SK-N-SH (cell line): ENCODE results near the gene SDR39U1.

Experiments used
- CHD2 ChIP-seq: fragments of 150-350 bp; IDR thresholded peaks from 2 replicates; pipeline ENCODE4 v1.6.1; 2018; ENCODE audit warnings: low read length; ENCODE audit not compliant: partially characterized antibody
- CTCF ChIP-seq: fragments of 200-600 bp; sonication (generic); IDR thresholded peaks from 2 replicates; pipeline ENCODE4 v1.6.1; 2017; ENCODE audit warnings: antibody characterized with exemption, mild to moderate bottlenecking, moderate library complexity
- EZH2phosphoT487 ChIP-seq: fragments of 200-600 bp; sonication (generic); IDR thresholded peaks from 2 replicates; pipeline ENCODE4 v1.6.1; 2017; ENCODE audit warnings: low read depth, mixed run types, mild to moderate bottlenecking, antibody characterized with exemption, moderate library complexity, borderline replicate concordance
- FOXJ3 ChIP-seq: sonication (generic); formaldehyde crosslinking; IDR thresholded peaks from 2 replicates; pipeline ENCODE4 v1.5.1; 2020; ENCODE audit warnings: mild to moderate bottlenecking, missing genetic modification reagents
- GABPA ChIP-seq: IDR thresholded peaks from 2 replicates; pipeline ENCODE4 v1.4.0; 2012; ENCODE audit warnings: low read depth, mild to moderate bottlenecking
- MAX ChIP-seq: IDR thresholded peaks from 2 replicates; pipeline ENCODE4 v1.4.0; 2012; ENCODE audit warnings: low read depth
- POLR2AphosphoS5 ChIP-seq: IDR thresholded peaks from 2 replicates; pipeline ENCODE4 v1.6.1; 2012; ENCODE audit warnings: low read depth, low read length
- REST ChIP-seq: IDR thresholded peaks from 2 replicates; pipeline ENCODE4 v1.6.1; 2012; ENCODE audit warnings: mild to moderate bottlenecking, low read depth, low read length, moderate library complexity
- RXRA ChIP-seq: IDR thresholded peaks from 2 replicates; pipeline ENCODE4 v1.4.0; 2012; ENCODE audit warnings: low read depth, mild to moderate bottlenecking, borderline replicate concordance
- SIN3A ChIP-seq: IDR thresholded peaks from 2 replicates; pipeline ENCODE4 v1.6.1; 2012; ENCODE audit warnings: low read depth, mild to moderate bottlenecking, low read length, moderate library complexity, borderline replicate concordance
- ZBTB33 ChIP-seq: IDR thresholded peaks from 2 replicates; pipeline ENCODE4 v1.4.0; 2012; ENCODE audit warnings: low read depth, borderline replicate concordance

GRCh38 chr14:24441904-24442239 lies 704 bp downstream of the SDR39U1 start:
- TF ChIP-seq CTCF (no peak), SIN3A (no peak), MAX (no peak), RXRA (no peak), ZBTB33 (no peak), GABPA (no peak), FOXJ3 (CRISPR knock-in tag) (no peak), CHD2 (no peak), EZH2phosphoT487 (no peak), POLR2AphosphoS5 (no peak), REST (no peak)
